HuH-7 (cell line): ENCODE results near the gene GFI1.
A peak's percentile ranks its signal among the peaks of the same experiment; 100 is the strongest.
"Not testable (repeated sequence)": the region's sequence is repeated elsewhere in the genome, so short reads cannot be mapped to it uniquely, and the experiment has no call there.

ENCODE experiments used
- DNase-seq: peaks from one replicate; pipeline ENCODE4 v3.0.0; 2011; ENCODE audit warnings: low spot score

Gene GFI1

GRCh38 chr1:92464588-92465255, 22.0 kb downstream of the GFI1 start:
- no peak for DNase-seq

DNA sequence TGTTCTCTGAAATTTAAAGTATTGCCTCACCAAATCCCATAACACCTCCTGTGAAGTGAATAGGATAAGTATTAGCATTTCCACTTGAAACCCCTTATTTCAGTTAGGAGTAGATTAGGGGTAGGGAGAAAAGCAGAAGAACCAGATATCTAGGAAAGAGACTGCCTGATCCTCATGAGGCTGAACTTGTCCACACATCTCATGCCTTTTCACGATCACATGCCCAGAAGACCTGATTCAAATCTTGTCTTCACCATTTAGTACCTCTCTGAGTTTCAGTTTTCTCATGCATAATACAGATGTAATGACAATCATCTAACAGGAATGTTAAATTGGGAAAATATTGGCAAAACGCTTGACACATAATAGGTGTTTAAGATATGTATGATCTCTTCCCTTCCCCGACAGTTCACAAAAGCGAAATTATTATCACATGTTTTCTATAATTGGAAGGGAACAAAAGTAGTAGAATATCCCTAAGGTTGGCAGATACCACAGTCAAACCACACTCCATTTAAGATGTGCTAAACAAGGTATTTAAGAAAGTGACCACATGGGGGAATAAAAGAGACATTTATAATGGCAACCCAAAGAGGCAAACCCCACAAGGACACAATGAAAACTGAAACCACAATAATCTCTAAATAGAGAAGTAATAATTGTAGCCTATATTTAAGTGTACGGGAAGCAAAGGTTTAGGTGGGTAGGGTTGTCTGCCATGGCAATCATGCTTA, 25.2 kb downstream of the GFI1 start:
- DNase-seq, result no peak

DNA sequence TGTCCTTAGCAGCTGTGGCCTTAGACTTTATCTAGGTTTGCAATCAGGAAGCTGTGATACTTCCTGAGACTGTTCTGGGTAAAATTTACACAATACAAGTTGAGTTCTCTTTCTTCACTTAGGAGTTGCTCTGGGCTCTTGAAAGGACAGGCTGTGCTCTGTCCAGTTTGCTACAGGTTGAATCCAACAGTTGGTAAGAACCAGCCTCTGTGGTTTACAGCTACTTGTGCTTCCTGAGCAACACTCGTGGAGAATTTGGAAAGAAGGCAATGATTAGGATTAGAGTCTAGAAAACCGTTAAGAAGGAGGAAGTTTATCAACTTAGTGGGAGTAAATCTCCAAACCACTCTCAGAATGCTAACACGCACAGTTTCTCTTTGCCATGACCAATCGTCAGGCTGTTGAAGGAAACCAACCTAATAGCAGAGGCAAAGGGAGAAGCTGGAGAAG, 26.8 kb downstream of the GFI1 start:
- no peak for DNase-seq

DNA sequence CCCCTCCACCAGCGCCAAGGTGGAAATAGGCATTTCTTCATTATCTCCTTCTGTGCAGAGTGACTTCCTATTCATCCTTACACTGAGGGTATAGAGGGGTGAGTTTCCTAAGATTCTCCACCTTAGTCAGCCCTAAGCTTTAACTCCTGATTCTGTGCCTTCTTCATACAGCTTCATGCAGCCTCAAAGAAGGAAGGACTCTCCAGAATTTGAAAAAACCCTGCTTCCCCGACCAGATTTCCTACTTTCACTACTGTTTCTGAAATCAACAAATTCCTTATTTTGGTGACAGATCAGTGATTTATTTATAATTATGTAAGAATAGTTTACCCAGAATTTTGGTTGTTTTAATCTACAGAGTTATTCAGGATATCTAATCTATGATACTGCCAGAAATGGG, 28.6 kb downstream of the GFI1 start:
- DNase-seq, result no peak

DNA sequence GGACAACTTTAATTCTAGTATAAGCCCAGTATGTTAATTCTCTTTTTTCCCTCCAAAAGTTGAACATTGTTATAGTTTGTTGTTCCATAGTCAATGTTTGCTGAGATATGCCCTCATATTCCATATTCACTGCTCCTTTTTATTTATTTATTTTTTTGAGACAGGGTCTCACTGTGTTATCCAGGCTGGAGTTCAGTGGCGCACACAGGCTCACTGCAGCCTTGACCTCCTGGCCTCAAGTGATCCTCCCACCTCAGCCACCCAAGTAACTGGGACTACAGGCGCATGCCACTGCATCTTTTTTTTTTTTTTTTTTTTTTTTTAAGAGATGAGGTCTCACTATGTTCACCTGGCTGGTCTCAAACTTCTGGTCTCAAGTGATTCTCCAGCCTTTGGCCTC, 38.7 kb downstream of the GFI1 start:
- DNase-seq, result no peak

GRCh38 chr1:92447033-92447681, 39.6 kb downstream of the GFI1 start:
- DNase-seq, result no peak

DNA sequence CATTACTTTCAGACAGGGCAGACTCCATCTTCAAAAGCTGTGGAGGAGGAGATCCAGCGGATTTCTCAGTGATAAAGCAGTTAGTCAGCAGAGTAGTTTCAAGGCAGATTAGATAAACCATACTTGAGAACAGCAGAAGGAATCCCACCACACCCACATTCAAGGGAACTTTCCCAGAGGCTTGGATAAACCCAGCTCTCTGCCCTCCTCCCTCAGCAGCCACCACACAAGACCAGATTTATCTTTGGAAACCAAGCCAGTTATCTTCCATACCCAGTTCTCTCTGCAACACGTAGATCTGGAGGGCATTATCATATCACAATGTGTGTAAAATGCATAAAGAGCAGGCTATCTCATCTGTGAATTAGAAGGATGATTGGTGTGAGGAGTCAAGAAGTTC, 40.2 kb downstream of the GFI1 start:
- DNase-seq, result no peak

DNA sequence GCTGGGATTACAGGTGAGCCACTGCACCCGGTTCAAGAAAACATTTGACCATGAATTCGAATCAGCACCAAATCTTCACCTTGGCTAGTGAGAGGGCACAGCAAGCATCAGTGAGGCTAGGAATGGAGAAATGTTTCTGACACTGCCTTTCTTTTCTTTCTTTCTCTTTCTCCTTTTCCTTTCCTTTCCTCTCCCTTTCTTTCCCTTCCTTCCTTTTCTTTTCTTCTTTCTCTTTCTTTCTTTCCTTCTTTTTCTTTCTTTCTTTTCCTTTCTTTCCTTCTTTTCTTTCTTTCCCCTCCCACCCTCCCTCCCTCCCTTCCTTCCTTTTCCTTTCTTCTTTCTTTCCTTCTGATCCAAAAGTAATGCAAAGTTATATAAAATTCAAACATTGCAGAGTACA, 40.9 kb downstream of the GFI1 start:
- no peak for DNase-seq

DNA sequence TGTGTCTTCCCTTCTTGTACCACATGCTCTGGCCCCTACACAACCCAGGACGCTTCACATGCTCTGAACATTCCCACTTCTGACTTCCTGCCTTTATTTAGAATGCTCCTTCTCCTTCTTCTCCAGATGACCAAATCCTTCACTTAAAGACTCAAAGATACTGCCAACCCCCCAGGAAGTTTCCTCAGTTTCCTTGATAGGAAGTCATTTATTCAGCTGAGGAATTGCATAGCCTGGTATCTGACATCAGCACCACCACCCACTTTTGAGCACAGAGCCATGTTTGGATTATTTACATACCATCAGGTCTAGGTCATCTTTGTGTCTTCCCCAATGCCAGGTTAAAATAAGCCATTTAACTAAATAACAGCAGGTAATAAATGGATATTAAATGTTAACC, 42.4 kb downstream of the GFI1 start:
- no peak for DNase-seq

DNA sequence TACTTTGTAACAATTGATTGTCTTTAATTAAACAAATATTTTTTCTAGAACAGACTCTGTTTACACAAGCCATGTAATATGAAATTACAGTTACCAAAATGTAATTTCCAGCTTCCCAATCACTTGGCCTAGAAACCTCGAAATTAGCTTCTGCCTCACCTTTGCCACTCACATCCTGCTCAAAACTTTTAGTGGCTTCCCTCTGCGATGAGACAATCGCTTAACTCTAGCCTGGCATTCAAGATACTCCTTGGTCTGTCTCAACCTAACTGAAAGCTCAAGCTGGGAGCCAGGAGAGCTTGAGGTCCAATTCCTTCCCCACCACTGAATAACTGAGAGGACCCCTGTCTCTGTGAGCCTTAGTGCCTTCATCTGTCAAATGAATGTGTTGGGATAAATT, 42.8 kb downstream of the GFI1 start:
- DNase-seq, result no peak

- DNase-seq, result no peak
These were observed 44.4 kb downstream of the GFI1 start for GRCh38 chr1:92442351-92442750.

- peak; percentile 76 for DNase-seq
These were observed 44.9 kb downstream of the GFI1 start for GRCh38 chr1:92441697-92442342.

GRCh38 chr1:92441316-92441696, 45.4 kb downstream of the GFI1 start:
- no peak for DNase-seq

DNA sequence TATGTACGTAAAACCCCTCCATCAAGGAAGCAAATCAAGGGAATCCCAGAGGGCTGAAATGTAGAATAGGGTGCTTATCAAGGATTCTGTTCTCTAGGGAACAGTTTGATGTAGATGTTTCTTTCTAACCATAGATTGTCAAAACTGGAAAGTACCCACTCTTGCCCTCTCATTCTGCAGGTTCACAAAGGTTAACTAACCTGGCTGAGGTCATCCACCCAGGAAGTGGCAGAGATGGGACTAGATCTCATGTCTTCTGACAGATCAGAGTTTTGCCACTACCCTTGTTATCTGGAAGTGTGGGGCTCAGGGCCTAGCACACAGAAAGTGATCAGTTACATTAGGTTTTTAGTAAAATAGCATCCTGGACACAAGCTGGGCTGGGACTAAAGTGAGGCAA, 47.4 kb downstream of the GFI1 start:
- no peak for DNase-seq

DNA sequence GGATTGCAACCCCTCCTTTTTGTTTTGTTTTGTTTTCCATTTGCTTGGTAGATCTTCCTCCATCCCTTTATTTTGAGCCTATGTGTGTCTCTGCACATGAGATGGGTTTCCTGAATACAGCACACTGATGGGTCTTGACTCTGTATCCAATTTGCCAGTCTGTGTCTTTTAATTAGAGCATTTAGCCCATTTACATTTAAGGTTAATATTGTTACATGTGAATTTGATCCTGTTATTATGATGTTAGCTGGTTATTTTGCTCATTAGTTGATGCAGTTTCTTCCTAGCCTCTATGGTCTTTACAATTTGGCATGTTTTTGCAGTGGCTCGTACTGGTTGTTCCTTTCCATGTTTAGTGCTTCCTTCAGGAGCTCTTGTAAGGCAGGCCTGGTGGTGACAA, 52.2 kb downstream of the GFI1 start:
- not testable (repeated sequence) for DNase-seq

GRCh38 chr1:92430030-92430429, 56.7 kb downstream of the GFI1 start:
- DNase-seq, result no peak

- DNase-seq, result no peak
These were observed 61.1 kb downstream of the GFI1 start for GRCh38 chr1:92425617-92426016.
